Measurements from ENCODE around the gene GRM8. TPM values are rescaled to one million over a fixed set of nuclear protein-coding genes. Genes with fewer than 3 reads are reported as not detected.
A peak's percentile ranks its signal among the peaks of the same experiment; 100 is the strongest.

Gene GRM8
- total RNA-seq, 1 experiment from 2014 or later, result not detected

GRCh38 chr7:127089146-127089545 lies 163.6 kb downstream of the GRM8 start:
- in situ Hi-C loops (cut with HindIII; ENCODE audit: low pct_unique_long_range_greater_than_20kb, low sequenced_read_pairs), result no loop called here
- no peak for DNase-seq (ENCODE audit: low read depth, low spot score)

- no peak for DNase-seq (ENCODE audit: low read depth, low spot score)
- in situ Hi-C loops (cut with HindIII; ENCODE audit: low pct_unique_long_range_greater_than_20kb, low sequenced_read_pairs), result no loop called here
Measured at GRCh38 chr7:127081539-127081938, 171.2 kb downstream of the GRM8 start.

DNA sequence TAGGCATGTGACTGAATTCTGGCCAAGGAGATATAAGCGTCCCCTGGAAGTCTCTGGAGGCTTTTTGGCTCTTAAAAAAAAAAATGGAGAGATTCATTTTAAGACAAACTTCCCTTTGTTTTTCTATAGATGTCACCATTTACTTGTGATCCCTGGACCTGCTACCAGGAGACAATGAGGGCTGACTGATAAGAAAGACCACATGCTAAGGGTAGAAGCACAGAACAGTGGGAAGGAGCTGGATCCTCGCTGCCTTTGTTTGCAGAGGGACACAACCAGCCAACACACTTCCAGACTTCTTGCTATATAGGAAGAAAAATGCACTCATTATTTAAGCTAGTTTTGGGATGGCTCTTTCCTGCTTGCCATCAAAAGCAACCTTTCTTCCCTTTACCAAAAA lies 172.2 kb downstream of the GRM8 start:
- in situ Hi-C loops (cut with HindIII; ENCODE audit: low pct_unique_long_range_greater_than_20kb, low sequenced_read_pairs), result no loop called here
- no peak for DNase-seq (ENCODE audit: low read depth, low spot score)

- DNase-seq (ENCODE audit: low read depth, low spot score), result peak; percentile 70
- in situ Hi-C loops (cut with HindIII; ENCODE audit: low pct_unique_long_range_greater_than_20kb, low sequenced_read_pairs), result no loop called here
Measured at GRCh38 chr7:127066974-127067373, 185.8 kb downstream of the GRM8 start.

DNA sequence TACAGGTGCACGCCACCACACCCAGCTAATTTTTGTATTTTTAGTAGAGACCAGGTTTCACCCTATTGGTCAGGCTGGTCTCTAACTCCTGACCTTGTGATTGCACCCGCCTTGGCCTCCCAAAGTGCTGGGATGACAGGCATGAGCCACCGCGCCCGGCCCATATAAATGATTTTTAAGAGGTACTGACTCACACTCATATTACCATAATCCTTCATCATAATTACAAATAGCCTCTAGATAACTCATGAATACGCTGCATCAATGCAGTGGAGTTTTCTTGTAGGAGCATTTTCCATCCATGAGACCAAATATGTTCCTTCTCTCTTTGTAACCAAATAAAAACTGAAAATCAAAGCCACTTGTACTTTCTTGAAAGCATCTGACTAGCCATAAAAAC lies 193.3 kb downstream of the GRM8 start:
- in situ Hi-C loops (cut with HindIII; ENCODE audit: low pct_unique_long_range_greater_than_20kb, low sequenced_read_pairs), result no loop called here
- DNase-seq (ENCODE audit: low read depth, low spot score), result no peak

- in situ Hi-C loops (cut with HindIII; ENCODE audit: low pct_unique_long_range_greater_than_20kb, low sequenced_read_pairs), result no loop called here
- DNase-seq (ENCODE audit: low read depth, low spot score), result peak; percentile 25
Measured at GRCh38 chr7:127057918-127058317, 194.8 kb downstream of the GRM8 start.

DNA sequence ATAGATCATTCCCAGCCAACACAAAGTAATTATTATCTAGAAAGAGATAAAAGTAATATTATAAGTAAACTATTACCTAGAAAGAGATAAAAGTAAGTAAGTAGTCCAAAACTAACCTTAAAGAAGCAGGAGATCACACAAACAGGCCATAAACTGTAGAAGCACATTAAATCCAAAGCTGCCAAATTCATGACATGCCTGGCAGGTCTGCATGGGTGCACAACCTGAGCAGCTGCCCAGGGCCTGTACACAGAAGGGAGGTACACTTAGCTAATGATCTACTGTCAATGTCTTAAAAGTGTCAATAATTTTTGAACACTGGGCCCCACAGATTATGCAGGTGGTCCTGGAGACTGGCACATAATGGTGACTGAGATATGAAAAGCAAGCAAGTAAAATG lies 196.5 kb downstream of the GRM8 start:
- DNase-seq (ENCODE audit: low read depth, low spot score), result no peak
- in situ Hi-C loops (cut with HindIII; ENCODE audit: low pct_unique_long_range_greater_than_20kb, low sequenced_read_pairs), result no loop called here

GRCh38 chr7:127047521-127047920 lies 205.2 kb downstream of the GRM8 start:
- in situ Hi-C loops (cut with HindIII; ENCODE audit: low pct_unique_long_range_greater_than_20kb, low sequenced_read_pairs), result no loop called here
- DNase-seq (ENCODE audit: low read depth, low spot score), result no peak

DNA sequence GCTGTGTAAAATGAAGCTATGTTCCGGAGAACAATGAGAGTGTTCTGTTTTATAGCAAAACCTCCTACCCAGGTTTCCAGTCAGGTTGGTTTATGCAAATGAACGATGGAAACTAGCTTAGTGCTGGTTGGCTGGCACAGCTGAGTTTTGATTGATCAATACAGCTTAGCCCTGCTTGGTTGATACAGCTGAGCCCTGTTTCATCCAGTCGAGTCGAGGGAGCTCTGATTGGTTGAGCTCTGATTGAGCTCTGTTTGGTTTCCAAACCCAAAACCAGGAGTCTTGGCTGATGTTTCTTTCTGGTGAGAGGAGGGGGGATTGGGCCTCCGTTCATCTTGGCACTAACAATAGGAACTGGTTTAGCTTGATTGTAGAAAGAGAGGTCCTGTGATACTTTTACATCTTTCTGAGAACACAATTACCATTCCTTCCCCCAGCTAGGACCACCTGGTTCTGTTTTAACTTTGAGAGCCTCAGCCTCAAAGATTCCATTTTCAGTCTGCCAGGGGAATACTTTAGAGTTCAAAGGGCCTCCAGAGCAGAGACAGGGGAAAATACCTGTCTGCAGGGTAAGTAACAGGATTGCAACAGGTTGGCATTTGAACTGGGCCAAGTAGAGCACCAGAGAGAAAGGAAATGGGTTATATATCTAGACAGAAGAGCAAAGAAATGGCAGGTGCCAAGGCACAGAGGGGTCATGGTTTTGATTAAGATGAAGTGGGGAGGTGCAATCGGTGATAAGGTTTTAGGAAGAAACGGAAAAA lies 210.9 kb downstream of the GRM8 start:
- no peak for DNase-seq (ENCODE audit: low read depth, low spot score)
- in situ Hi-C loops (cut with HindIII; ENCODE audit: low pct_unique_long_range_greater_than_20kb, low sequenced_read_pairs), result no loop called here

DNA sequence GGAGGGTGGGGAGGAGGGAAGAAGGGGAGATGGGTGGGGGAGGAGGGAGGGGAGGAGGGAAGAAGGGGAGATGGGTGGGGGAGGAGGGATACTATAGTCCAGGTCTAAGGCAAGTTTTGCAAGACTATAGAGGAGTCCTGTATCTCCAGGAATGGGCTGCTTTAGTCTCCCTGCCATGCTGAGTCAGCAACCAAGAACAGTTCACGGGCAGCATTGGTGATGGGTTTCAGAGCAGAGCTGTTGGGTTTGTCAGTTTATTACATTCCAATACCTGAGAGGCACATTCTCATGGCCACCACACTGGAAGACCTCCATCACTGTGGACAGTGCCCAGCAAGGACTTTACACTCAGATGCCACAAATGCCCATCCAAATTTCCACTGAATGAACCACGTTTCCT lies 212.7 kb downstream of the GRM8 start:
- no peak for DNase-seq (ENCODE audit: low read depth, low spot score)
- in situ Hi-C loops (cut with HindIII; ENCODE audit: low pct_unique_long_range_greater_than_20kb, low sequenced_read_pairs), result no loop called here

GRCh38 chr7:127039541-127039940 lies 213.2 kb downstream of the GRM8 start:
- in situ Hi-C loops (cut with HindIII; ENCODE audit: low pct_unique_long_range_greater_than_20kb, low sequenced_read_pairs), result no loop called here
- DNase-seq (ENCODE audit: low read depth, low spot score), result no peak

GRCh38 chr7:127035203-127035849 lies 217.4 kb downstream of the GRM8 start:
- in situ Hi-C loops (cut with HindIII; ENCODE audit: low pct_unique_long_range_greater_than_20kb, low sequenced_read_pairs), result no loop called here
- no peak for DNase-seq (ENCODE audit: low read depth, low spot score)

DNA sequence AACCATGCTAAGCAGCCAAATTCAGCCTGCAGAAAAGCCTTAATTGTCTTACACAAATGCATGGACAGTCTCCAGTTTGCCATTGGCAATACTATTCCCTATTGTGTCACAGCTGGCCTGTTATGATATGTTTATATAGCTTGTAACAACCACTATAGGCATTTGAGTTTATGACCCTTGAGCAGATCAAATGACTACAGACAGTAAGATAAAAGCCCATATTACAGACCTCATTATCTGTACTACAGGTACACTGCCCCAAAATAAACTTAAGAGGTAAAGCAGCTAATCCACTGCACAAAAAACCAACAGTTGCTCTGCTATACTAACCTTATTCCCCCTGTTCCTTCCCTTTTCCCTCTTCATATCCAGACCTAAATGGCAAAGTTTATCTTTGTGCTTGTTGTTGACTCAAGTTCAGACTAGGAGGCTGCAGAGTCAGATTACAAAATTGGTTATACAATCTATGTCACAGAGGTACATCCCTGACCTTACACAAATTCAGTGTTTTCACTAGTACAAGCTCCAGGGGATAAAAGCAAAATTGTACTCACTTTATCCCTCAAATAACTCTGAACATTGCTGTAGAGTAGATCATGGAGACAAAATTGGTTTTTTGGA lies 218.4 kb downstream of the GRM8 start:
- in situ Hi-C loops (cut with HindIII; ENCODE audit: low pct_unique_long_range_greater_than_20kb, low sequenced_read_pairs), result no loop called here
- DNase-seq (ENCODE audit: low read depth, low spot score), result no peak

GRCh38 chr7:127029823-127030222 lies 222.9 kb downstream of the GRM8 start:
- no peak for DNase-seq (ENCODE audit: low read depth, low spot score)
- in situ Hi-C loops (cut with HindIII; ENCODE audit: low pct_unique_long_range_greater_than_20kb, low sequenced_read_pairs), result no loop called here

- DNase-seq (ENCODE audit: low read depth, low spot score), result no peak
- in situ Hi-C loops (cut with HindIII; ENCODE audit: low pct_unique_long_range_greater_than_20kb, low sequenced_read_pairs), result no loop called here
Measured at GRCh38 chr7:127021857-127022256, 230.9 kb downstream of the GRM8 start.

DNA sequence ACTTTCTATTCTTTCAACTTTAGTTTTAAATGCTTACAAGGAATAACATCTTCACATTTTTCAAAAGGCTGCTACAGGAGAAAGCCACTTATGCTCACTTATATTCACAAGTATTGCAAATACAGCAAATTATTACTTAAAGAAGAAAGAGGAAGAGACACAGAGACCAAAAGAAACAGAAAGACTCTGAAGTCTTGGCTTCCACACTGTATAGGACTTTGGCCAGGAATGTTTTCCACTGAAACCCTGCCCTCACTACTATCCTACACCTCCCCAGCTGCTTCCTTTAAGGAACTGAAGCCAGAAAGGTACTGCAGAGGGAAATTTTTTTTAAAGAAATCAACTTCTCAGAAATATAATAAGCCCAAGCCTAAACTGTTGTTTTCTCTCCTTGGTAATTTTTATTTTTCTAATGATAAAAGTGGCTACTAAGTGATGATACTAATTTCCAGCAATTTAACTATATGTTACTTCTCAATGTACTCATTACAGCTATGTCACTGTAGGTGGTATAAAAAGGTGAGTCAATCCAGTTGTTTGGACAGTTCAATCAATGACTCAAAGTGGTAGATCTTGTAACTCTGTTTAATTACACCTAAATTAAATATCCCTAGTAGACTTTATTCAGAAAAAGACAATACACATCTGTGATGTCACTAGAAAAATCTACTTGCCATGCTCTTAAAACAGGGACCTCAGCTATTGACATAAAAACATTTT lies 231.6 kb downstream of the GRM8 start:
- in situ Hi-C loops (cut with HindIII; ENCODE audit: low pct_unique_long_range_greater_than_20kb, low sequenced_read_pairs), result no loop called here
- no peak for DNase-seq (ENCODE audit: low read depth, low spot score)

- DNase-seq (ENCODE audit: low read depth, low spot score), result no peak
- in situ Hi-C loops (cut with HindIII; ENCODE audit: low pct_unique_long_range_greater_than_20kb, low sequenced_read_pairs), result no loop called here
Measured at GRCh38 chr7:127018889-127019288, 233.9 kb downstream of the GRM8 start.

DNA sequence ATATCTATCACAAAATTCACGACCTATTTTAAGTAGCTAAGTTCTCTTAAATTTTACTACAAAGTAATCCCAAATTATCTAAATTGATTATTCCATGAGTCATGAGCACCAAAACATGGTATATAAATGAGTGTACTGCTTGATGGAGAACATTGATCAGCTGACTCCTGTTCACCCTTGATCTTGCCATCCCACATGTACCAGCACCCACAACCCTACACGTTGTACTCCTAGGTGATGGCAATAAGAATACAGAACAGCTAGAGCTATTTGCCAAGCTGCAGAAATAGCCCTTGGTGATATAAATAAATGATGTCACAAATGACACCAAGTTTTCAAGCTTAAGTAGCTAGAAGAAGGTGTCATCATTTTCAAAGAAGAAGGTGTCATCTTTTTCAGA lies 235.5 kb downstream of the GRM8 start:
- in situ Hi-C loops (cut with HindIII; ENCODE audit: low pct_unique_long_range_greater_than_20kb, low sequenced_read_pairs), result no loop called here
- DNase-seq (ENCODE audit: low read depth, low spot score), result no peak
